Measurements from ENCODE around the gene BARHL1.

BARHL1 gene

GRCh38 chr9:132597073-132597775 is 14.8 kb downstream of the BARHL1 start:
- peaks cover 13 to 14% of the 10 kb centered on the region in 2 donors for H3K4me1 Mint-ChIP-seq
- H3K36me3 Mint-ChIP-seq = peaks cover 62 to 88% of the 10 kb centered on the region in 2 donors
- ATAC-seq (replicated peaks) (no peak), DNase-seq (no peak)
- no peak overlapping the region for H3K4me3 Mint-ChIP-seq
- peaks cover 11 to 13% of the 10 kb centered on the region in 2 donors for H3K27me3 Mint-ChIP-seq
- no peaks in the 10 kb centered on the region for H3K9me3 Mint-ChIP-seq
- H3K27ac Mint-ChIP-seq = no peak overlapping the region

GRCh38 chr9:132600326-132600984 is 18.0 kb downstream of the BARHL1 start:
- Mint-ChIP-seq H3K4me1 (peaks cover 15 to 20% of the 10 kb centered on the region in 2 donors), H3K9me3 (no peaks in the 10 kb centered on the region), H3K27ac (no peak overlapping the region), H3K27me3 (no peaks in the 10 kb centered on the region), H3K4me3 (no peak overlapping the region), H3K36me3 (peaks cover 67 to 92% of the 10 kb centered on the region in 2 donors)
- ATAC-seq (replicated peaks) (no peak), DNase-seq (no peak)

GRCh38 chr9:132602207-132602606 is 19.8 kb downstream of the BARHL1 start:
- Mint-ChIP-seq H3K4me1 (peaks cover 8 to 11% of the 10 kb centered on the region in 2 donors), H3K9me3 (no peaks in the 10 kb centered on the region), H3K36me3 (peaks cover 65 to 89% of the 10 kb centered on the region in 2 donors)

GRCh38 chr9:132605387-132605786 is 23.0 kb downstream of the BARHL1 start:
- DNase-seq (no peak), ATAC-seq (replicated peaks) (no peak)
- Mint-ChIP-seq H3K9me3 (no peaks in the 10 kb centered on the region), H3K27me3 (no peaks in the 10 kb centered on the region), H3K27ac (no peak overlapping the region), H3K4me3 (no peak overlapping the region), H3K36me3 (peaks cover 60 to 88% of the 10 kb centered on the region in 2 donors), H3K4me1 (peaks cover 8 to 11% of the 10 kb centered on the region in 2 donors)

More at GRCh38 chr9:132602207-132602606, 19.8 kb downstream of the BARHL1 start:
- no peak for DNase-seq
- peak overlapping the region; percentile 20 for H3K27ac Mint-ChIP-seq
- H3K27me3 Mint-ChIP-seq = no peaks in the 10 kb centered on the region
- peak in 1 of 2 donors; percentile 38 for ATAC-seq (replicated peaks)
- no peak overlapping the region for H3K4me3 Mint-ChIP-seq

GRCh38 chr9:132606066-132606465 is 23.7 kb downstream of the BARHL1 start:
- DNase-seq (no peak), ATAC-seq (replicated peaks) (no peak)
- Mint-ChIP-seq H3K9me3 (no peaks in the 10 kb centered on the region), H3K27me3 (no peaks in the 10 kb centered on the region), H3K36me3 (peaks cover 61 to 88% of the 10 kb centered on the region in 2 donors), H3K27ac (no peak overlapping the region), H3K4me1 (peaks cover 8 to 11% of the 10 kb centered on the region in 2 donors), H3K4me3 (no peak overlapping the region)

GRCh38 chr9:132609184-132609583 is 26.8 kb downstream of the BARHL1 start:
- H3K36me3 Mint-ChIP-seq = peaks cover 60 to 76% of the 10 kb centered on the region in 2 donors
- no peaks in the 10 kb centered on the region for H3K27me3 Mint-ChIP-seq
- no peaks in the 10 kb centered on the region for H3K4me1 Mint-ChIP-seq
- no peak for ATAC-seq (replicated peaks)
- no peak overlapping the region for H3K4me3 Mint-ChIP-seq
- DNase-seq = no peak
- H3K27ac Mint-ChIP-seq = no peak overlapping the region
- no peaks in the 10 kb centered on the region for H3K9me3 Mint-ChIP-seq

GRCh38 chr9:132609829-132610228 is 27.4 kb downstream of the BARHL1 start:
- peaks cover 63 to 76% of the 10 kb centered on the region in 2 donors for H3K36me3 Mint-ChIP-seq
- DNase-seq = no peak
- no peak overlapping the region for H3K4me3 Mint-ChIP-seq
- no peak overlapping the region for H3K27ac Mint-ChIP-seq
- no peak for ATAC-seq (replicated peaks)
- no peaks in the 10 kb centered on the region for H3K9me3 Mint-ChIP-seq
- no peaks in the 10 kb centered on the region for H3K4me1 Mint-ChIP-seq
- no peaks in the 10 kb centered on the region for H3K27me3 Mint-ChIP-seq

GRCh38 chr9:132610661-132611060 is 28.3 kb downstream of the BARHL1 start:
- Mint-ChIP-seq H3K27ac (peak overlapping the region; percentile 42), H3K4me3 (no peak overlapping the region), H3K9me3 (no peaks in the 10 kb centered on the region), H3K36me3 (peaks cover 59 to 76% of the 10 kb centered on the region in 2 donors), H3K4me1 (no peaks in the 10 kb centered on the region), H3K27me3 (no peaks in the 10 kb centered on the region)
- ATAC-seq (replicated peaks) (no peak), DNase-seq (no peak)

GRCh38 chr9:132614324-132614723 is 31.9 kb downstream of the BARHL1 start:
- Mint-ChIP-seq H3K4me3 (no peak overlapping the region), H3K36me3 (peaks cover 62 to 77% of the 10 kb centered on the region in 2 donors), H3K27ac (no peak overlapping the region), H3K9me3 (no peaks in the 10 kb centered on the region), H3K4me1 (no peaks in the 10 kb centered on the region), H3K27me3 (no peaks in the 10 kb centered on the region)
- DNase-seq (no peak), ATAC-seq (replicated peaks) (no peak)

GRCh38 chr9:132615774-132616173 is 33.4 kb downstream of the BARHL1 start:
- Mint-ChIP-seq H3K4me3 (no peak overlapping the region), H3K36me3 (peaks cover 55 to 77% of the 10 kb centered on the region in 2 donors), H3K9me3 (no peaks in the 10 kb centered on the region)

GRCh38 chr9:132616725-132617124 is 34.3 kb downstream of the BARHL1 start:
- no peaks in the 10 kb centered on the region for H3K27me3 Mint-ChIP-seq

More at GRCh38 chr9:132615774-132616173, 33.4 kb downstream of the BARHL1 start:
- ATAC-seq (replicated peaks) = no peak
- Mint-ChIP-seq H3K27me3 (no peaks in the 10 kb centered on the region), H3K27ac (no peak overlapping the region), H3K4me1 (no peaks in the 10 kb centered on the region)
- no peak for DNase-seq

GRCh38 chr9:132622159-132622558 is 39.8 kb downstream of the BARHL1 start:
- Mint-ChIP-seq H3K4me3 (no peak overlapping the region), H3K27ac (no peak overlapping the region), H3K27me3 (no peaks in the 10 kb centered on the region), H3K4me1 (no peaks in the 10 kb centered on the region), H3K9me3 (no peaks in the 10 kb centered on the region), H3K36me3 (peaks cover 42 to 59% of the 10 kb centered on the region in 2 donors)
- no peak for DNase-seq
- ATAC-seq (replicated peaks) = no peak

More at GRCh38 chr9:132616725-132617124, 34.3 kb downstream of the BARHL1 start:
- DNase-seq = no peak
- Mint-ChIP-seq H3K27ac (peak overlapping the region; percentile 5), H3K4me1 (no peaks in the 10 kb centered on the region), H3K4me3 (no peak overlapping the region), H3K9me3 (no peaks in the 10 kb centered on the region), H3K36me3 (peaks cover 45 to 70% of the 10 kb centered on the region in 2 donors)
- no peak for ATAC-seq (replicated peaks)

GRCh38 chr9:132626285-132626684 is 43.9 kb downstream of the BARHL1 start:
- Mint-ChIP-seq H3K4me1 (no peaks in the 10 kb centered on the region), H3K27me3 (no peaks in the 10 kb centered on the region), H3K4me3 (no peak overlapping the region), H3K27ac (no peak overlapping the region), H3K36me3 (peaks cover 52 to 62% of the 10 kb centered on the region in 2 donors), H3K9me3 (no peaks in the 10 kb centered on the region)
- DNase-seq (no peak), ATAC-seq (replicated peaks) (no peak)

- no peak for ATAC-seq (replicated peaks)
- no peak for DNase-seq
- Mint-ChIP-seq H3K4me1 (no peaks in the 10 kb centered on the region), H3K36me3 (peaks cover 55 to 63% of the 10 kb centered on the region in 2 donors), H3K27ac (no peak overlapping the region), H3K27me3 (no peaks in the 10 kb centered on the region), H3K4me3 (no peak overlapping the region), H3K9me3 (no peaks in the 10 kb centered on the region)
These were observed 44.7 kb downstream of the BARHL1 start for GRCh38 chr9:132627106-132627505.

- no peak for ATAC-seq (replicated peaks)
- Mint-ChIP-seq H3K27me3 (no peaks in the 10 kb centered on the region), H3K27ac (no peak overlapping the region), H3K4me1 (no peaks in the 10 kb centered on the region), H3K36me3 (peaks cover 55 to 67% of the 10 kb centered on the region in 2 donors), H3K4me3 (no peak overlapping the region), H3K9me3 (no peaks in the 10 kb centered on the region)
- no peak for DNase-seq
These were observed 45.2 kb downstream of the BARHL1 start for GRCh38 chr9:132627594-132627993.

Measured in stimulated activated naive B cell treated with anti-CD40 and anti-IgM and Interleukin-4, amounts not matched to agents 10 μg/mL and 1 μg/mL and 100 μg/mL, for 72 hours (primary cell).